NB4 (cell line): ENCODE data around the gene SHOX.

ENCODE experiments used
- CTCF ChIP-seq: IDR thresholded peaks from one replicate; pipeline ENCODE4 v1.5.1; 2012; ENCODE audit warnings: low read depth, low read length
- MAX ChIP-seq: IDR thresholded peaks from 2 replicates; pipeline ENCODE4 v1.6.1; 2011; ENCODE audit warnings: low read depth, low read length
- MYC ChIP-seq: IDR thresholded peaks from 2 replicates; pipeline ENCODE4 v1.6.1; 2011; ENCODE audit warnings: low read depth, low read length
- POLR2A ChIP-seq: IDR thresholded peaks from 2 replicates; pipeline ENCODE4 v1.6.1; 2011; ENCODE audit warnings: mild to moderate bottlenecking; ENCODE audit not compliant: insufficient read length; ENCODE audit errors: extremely low read depth

- TF ChIP-seq POLR2A (no peak), CTCF (no peak), MYC (no peak), MAX (no peak)
Measured at GRCh38 chrX:623268-623598, 7.4 kb upstream of the SHOX start.
